HG03565 (cell line): ENCODE data around the gene PUM1.
"Not testable (repeated sequence)": the region's sequence is repeated elsewhere in the genome, so short reads cannot be mapped to it uniquely, and the experiment has no call there.

Experiments used
- ATAC-seq: cut with Tn5 transposase; IDR thresholded peaks from one replicate; pipeline ENCODE4 v1.9.1; 2021; ENCODE audit warnings: mild to moderate bottlenecking, moderate library complexity; ENCODE audit not compliant: unreplicated experiment

PUM1 gene, protein sequence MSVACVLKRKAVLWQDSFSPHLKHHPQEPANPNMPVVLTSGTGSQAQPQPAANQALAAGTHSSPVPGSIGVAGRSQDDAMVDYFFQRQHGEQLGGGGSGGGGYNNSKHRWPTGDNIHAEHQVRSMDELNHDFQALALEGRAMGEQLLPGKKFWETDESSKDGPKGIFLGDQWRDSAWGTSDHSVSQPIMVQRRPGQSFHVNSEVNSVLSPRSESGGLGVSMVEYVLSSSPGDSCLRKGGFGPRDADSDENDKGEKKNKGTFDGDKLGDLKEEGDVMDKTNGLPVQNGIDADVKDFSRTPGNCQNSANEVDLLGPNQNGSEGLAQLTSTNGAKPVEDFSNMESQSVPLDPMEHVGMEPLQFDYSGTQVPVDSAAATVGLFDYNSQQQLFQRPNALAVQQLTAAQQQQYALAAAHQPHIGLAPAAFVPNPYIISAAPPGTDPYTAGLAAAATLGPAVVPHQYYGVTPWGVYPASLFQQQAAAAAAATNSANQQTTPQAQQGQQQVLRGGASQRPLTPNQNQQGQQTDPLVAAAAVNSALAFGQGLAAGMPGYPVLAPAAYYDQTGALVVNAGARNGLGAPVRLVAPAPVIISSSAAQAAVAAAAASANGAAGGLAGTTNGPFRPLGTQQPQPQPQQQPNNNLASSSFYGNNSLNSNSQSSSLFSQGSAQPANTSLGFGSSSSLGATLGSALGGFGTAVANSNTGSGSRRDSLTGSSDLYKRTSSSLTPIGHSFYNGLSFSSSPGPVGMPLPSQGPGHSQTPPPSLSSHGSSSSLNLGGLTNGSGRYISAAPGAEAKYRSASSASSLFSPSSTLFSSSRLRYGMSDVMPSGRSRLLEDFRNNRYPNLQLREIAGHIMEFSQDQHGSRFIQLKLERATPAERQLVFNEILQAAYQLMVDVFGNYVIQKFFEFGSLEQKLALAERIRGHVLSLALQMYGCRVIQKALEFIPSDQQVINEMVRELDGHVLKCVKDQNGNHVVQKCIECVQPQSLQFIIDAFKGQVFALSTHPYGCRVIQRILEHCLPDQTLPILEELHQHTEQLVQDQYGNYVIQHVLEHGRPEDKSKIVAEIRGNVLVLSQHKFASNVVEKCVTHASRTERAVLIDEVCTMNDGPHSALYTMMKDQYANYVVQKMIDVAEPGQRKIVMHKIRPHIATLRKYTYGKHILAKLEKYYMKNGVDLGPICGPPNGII

GRCh38 chr1:31065310-31066217, at the start of gene PUM1:
Gene PUM1, minus strand, starts transcription at chr1:31065717. Its CDS starts 6,151 bp downstream, at chr1:31059566.
- peak; percentile 89 for ATAC-seq

GRCh38 chr1:31112266-31112935, 46.9 kb upstream of the PUM1 start:
- ATAC-seq: no peak

- ATAC-seq: no peak
These were observed 45.9 kb upstream of the PUM1 start for GRCh38 chr1:31111290-31111951.

GRCh38 chr1:31110846-31111245, 45.3 kb upstream of the PUM1 start:
- no peak for ATAC-seq

GRCh38 chr1:31108861-31109260, 43.3 kb upstream of the PUM1 start:
- ATAC-seq: no peak

DNA sequence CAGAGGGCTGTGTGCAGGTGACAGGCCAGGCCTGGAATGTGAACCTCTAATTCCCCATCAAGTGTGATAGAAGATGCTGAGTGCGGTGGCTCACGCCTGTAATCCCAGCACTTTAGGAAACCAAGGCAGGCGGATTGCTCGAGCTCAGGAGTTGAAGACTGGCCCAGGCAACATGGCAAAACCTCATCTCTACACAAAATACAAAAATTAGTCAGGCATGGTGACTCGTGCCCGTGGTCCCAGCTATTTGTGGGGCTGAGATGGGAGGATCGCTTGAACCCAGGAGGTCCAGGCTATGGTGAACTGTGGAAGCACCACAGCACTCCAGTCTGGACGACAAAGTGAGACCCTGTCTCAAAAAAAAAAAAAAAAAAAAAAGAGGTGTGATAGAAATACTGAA, 40.1 kb upstream of the PUM1 start:
- ATAC-seq: no peak

DNA sequence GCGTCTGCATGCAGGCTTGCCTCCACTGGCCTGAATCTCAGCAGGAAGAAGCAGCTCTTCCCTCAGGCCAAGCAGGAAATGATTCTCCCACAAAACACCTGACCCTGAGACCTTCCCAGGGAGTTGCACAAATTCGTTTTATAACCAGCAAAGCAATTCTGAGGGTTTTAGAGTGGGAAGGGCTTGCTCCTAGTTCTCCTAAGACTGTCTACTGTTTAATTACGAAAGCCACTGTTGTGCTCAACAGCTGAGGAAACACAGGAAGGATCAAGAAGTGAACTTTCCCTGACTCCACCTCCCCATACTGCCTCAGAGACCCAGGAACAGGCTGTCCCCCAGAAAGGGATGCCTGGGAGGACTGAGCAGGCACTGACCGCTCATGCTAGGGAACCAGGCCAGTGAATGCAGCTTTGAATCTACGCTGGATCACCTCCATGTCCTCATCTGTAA, 37.0 kb upstream of the PUM1 start:
- ATAC-seq: no peak

- no peak for ATAC-seq
These were observed 35.6 kb upstream of the PUM1 start for GRCh38 chr1:31101147-31101502.

GRCh38 chr1:31099293-31100032, 33.9 kb upstream of the PUM1 start:
- no peak for ATAC-seq

GRCh38 chr1:31095985-31096384, 30.5 kb upstream of the PUM1 start:
- ATAC-seq: no peak

DNA sequence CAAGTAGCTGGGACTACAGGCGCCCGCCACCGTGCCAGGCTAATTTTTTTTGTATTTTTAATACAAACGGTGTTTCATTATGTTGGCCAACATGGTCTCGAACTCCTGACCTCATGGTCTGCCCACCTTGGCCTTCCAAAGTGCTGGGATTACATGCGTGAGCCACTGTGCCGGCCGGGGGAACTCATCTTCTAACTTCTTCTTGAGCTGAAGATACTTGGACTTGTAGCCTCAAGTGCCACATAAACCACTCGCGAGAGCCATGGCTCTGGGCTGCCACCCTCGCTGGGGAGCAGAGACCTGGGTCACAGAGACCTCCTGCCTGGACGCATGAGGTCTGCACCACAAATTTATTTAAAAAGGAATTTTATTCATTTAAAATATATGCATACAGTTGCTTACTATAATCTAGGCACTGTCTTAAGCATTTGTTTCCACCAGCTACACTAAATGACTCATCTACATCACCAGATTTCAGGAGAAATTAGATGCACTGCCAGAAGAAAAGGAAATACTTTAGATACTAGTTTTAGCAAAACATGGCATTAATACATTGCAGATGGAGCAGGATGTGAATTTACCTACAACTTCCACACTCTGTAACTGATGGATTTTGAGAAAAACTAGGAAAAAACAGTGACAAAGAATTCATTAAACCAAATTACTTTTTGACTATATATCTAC, 29.9 kb upstream of the PUM1 start:
- ATAC-seq: no peak

DNA sequence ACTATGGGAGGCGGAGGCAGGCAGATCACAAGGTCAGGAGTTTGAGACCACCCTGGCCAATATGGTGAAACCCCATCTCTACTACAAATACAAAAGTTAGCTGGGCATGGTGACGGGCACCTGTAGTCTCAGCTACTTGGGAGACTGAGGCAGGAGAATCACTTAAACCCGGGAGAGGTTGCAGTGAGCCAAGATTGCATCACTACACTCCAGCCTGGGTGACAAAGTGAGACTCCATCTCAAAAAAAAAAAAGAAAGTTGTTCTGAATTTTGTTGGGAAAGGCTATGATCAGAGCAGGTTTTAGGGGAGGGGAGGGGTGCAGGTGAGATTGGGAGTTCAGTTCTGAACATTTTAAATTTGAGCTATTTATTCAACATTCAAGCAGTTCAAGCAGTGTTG, 22.6 kb upstream of the PUM1 start:
- ATAC-seq: not testable (repeated sequence)

- ATAC-seq: no peak
These were observed 19.5 kb upstream of the PUM1 start for GRCh38 chr1:31084782-31085569.

DNA sequence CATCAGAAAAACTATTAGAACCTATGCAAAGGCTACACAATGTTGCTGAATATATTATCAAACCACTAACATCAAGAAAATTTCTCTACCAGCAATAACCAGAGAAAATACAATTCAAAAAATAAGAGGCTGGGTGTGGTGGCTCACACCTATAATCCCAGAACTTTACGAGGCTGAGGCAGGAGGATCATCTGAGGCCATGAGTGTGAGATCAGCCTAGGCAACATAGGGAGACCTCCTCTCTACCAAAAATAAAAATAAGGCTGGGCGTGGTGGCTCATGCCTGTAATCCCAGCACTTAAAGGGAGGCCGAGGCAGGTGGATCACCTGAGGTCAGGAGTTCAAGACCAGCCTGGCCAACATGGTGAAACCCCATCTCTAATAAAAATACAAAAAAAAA, 16.9 kb upstream of the PUM1 start:
- ATAC-seq: no peak

- no peak for ATAC-seq
These were observed 7.5 kb upstream of the PUM1 start for GRCh38 chr1:31073044-31073443.

DNA sequence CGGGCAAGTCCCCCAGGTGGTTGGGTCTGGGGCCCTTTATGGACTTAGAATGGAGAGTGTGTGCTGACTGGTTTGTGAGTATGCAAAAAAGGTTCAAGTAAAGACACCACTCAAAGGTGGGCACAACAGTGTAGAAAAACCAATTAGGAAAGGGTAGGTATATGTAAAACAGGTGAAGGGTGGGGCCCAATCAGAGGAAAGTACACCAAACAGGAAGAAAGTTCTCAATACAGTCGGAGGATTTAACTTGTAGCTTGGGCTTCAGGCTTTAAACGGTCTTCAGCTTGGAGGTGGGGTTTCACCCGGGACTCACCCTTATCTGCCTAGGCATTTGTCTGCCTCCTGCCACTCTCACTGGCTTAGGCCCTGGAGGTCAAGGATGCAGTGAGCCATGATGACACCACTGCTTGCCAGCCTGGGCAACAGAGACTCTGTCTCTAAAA, 6.8 kb upstream of the PUM1 start:
- no peak for ATAC-seq

- no peak for ATAC-seq
These were observed 3.9 kb upstream of the PUM1 start for GRCh38 chr1:31069392-31069791.
